GM13977 (cell line): ENCODE results near the gene ZNF532.
"Not testable (repeated sequence)": the region's sequence is repeated elsewhere in the genome, so short reads cannot be mapped to it uniquely, and the experiment has no call there.

Experiments
- DNase-seq: peaks from one replicate; pipeline ENCODE4 v3.0.0; 2012; ENCODE audit warnings: low spot score
- CTCF ChIP-seq: IDR thresholded peaks from 2 replicates; pipeline ENCODE4 v1.5.1; 2012; ENCODE audit warnings: mild to moderate bottlenecking, control low read depth; ENCODE audit not compliant: insufficient read depth; ENCODE audit errors: extremely low read depth, missing control alignments
- in situ Hi-C: fragments of 300-500 bp; cut with MboI; formaldehyde crosslinking; loops from one replicate; pipeline ENCODE4 v1.12.0; 2022; ENCODE audit warnings: low sequenced_read_pairs, low pct_unique_long_range_greater_than_20kb, mixed read lengths, inconsistent platforms; ENCODE audit not compliant: unreplicated experiment

The ZNF532 gene

GRCh38 chr18:58850786-58851469, 13.7 kb upstream of the ZNF532 start:
- in situ Hi-C loops = no loop called here
- DNase-seq = no peak
- no peak for TF ChIP-seq CTCF

- in situ Hi-C loops = no loop called here
Measured at GRCh38 chr18:58851856-58852255, 12.8 kb upstream of the ZNF532 start.

GRCh38 chr18:58852629-58853028, 12.0 kb upstream of the ZNF532 start:
- DNase-seq = no peak
- in situ Hi-C loops = no loop called here
- TF ChIP-seq CTCF = no peak

More at GRCh38 chr18:58851856-58852255, 12.8 kb upstream of the ZNF532 start:
- no peak for TF ChIP-seq CTCF
- DNase-seq = no peak

GRCh38 chr18:58853561-58853960, 11.1 kb upstream of the ZNF532 start:
- in situ Hi-C loops = no loop called here
- TF ChIP-seq CTCF = no peak

GRCh38 chr18:58855521-58855920, 9.2 kb upstream of the ZNF532 start:
- DNase-seq, in situ Hi-C loops: not testable (repeated sequence)

More at GRCh38 chr18:58853561-58853960, 11.1 kb upstream of the ZNF532 start:
- DNase-seq = no peak

GRCh38 chr18:58856881-58857280, 7.8 kb upstream of the ZNF532 start:
- in situ Hi-C loops = no loop called here
- DNase-seq = no peak
- TF ChIP-seq CTCF = no peak

- TF ChIP-seq CTCF = no peak
- DNase-seq = no peak
Measured at GRCh38 chr18:58858591-58859468, 5.8 kb upstream of the ZNF532 start.

More at GRCh38 chr18:58858591-58859468, 5.8 kb upstream of the ZNF532 start:
- in situ Hi-C loops = no loop called here
